Metanephros (tissue), 2 donors: Measurements from ENCODE around the gene IL6ST. TPM values are rescaled to one million over a fixed set of nuclear protein-coding genes. Genes with fewer than 3 reads are reported as not detected.

Source experiments
- small RNA-seq: library from RNA; depleted of rRNA; stranded (forward); fragments of <200 nt; gene quantifications from one replicate; pipeline ENCODE3, GENCODE V24; 2014; ENCODE audit warnings: low replicate concordance
- total RNA-seq: library from RNA; depleted of rRNA; stranded (reverse); fragments of >200 nt; gene quantifications from one replicate; pipeline ENCODE4 v1.2.3, GENCODE V29; 2014

The IL6ST gene
- total RNA-seq: 139 TPM

DNA sequence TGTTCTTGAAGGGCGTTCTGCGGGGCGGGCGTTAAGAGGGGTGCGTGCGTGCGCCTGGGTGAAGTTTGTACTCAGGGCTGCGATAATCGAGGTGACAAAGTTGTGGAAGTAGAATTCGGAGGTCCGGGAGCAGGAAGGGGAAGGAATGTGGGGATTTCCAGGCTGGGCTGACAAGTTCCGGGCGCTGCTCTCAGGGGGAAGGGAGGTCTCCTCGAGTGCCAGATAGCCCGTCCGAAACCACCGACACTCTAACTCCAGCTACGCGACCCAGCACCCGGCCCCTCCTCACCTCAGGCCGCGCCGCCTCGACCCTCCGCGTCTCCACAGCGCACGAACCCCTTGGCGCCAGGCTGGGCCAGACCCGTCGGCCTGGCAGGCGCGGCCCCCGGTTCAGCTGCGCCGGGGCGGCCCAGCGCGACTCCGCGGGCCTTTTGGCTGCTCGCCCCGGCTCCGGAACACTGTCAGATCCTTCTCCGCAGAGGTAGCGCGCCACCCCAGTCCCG is at the start of gene IL6ST:
Gene IL6ST, minus strand, starts transcription at position 469 of the 503 bp plus-strand sequence. CDS start 18,685 bp downstream, outside the sequence.

Small RNA genes within 50 kb of the gene (small RNA-seq; reads per million reads assigned to genes)
- not detected for gene AC016596.1
- not detected for gene RF01210

Other genes with a start within 250 kb of the IL6ST start
- gene IL31RA, start 143.6 kb downstream of the IL6ST start, total RNA-seq: not detected
- 0.76 TPM for gene ANKRD55, start 238.4 kb upstream of the IL6ST start, total RNA-seq